PC-9 (cell line): ENCODE measurements around the gene RANBP10. TPM values are rescaled to one million over a fixed set of nuclear protein-coding genes. Genes with fewer than 3 reads are reported as not detected.
"Not testable (repeated sequence)": the region's sequence is repeated elsewhere in the genome, so short reads cannot be mapped to it uniquely, and the experiment has no call there.

ENCODE experiments used
- BruUV-seq: library from RNA; stranded (reverse); fragments of 400-500 nt; replicated peaks from 2 replicates; lab custom pipeline; 2021; lab: Mats Ljungman, UMichigan
- CTCF ChIA-PET: fragments of 300-600 bp; sonication (Branson Sonifier 250); formaldehyde crosslinking; loops from one replicate; lab custom pipeline; 2022; ENCODE audit warnings: antibody characterized with exemption; lab: Charles Lee
- POLR2A ChIA-PET: fragments of 300-600 bp; sonication (Branson Sonifier 250); formaldehyde crosslinking; loops from one replicate; lab custom pipeline; 2022; ENCODE audit warnings: antibody characterized with exemption; ENCODE audit not compliant: unreplicated experiment; lab: Charles Lee
- DNase-seq, 2 experiments: peaks; one replicate each; pipeline versions ENCODE4 v3.0.0 to v3.0.0-alpha.2; 2015 to 2022; ENCODE audit warnings: mixed read lengths in 1 of 2
- H2AFZ ChIP-seq: fragments of 200-600 bp; sonication (generic); 2 replicates; pipeline ENCODE4 v1.8.1; 2017; ENCODE audit warnings: antibody characterized with exemption
- H3F3A ChIP-seq: fragments of 200-600 bp; sonication (generic); 2 replicates; pipeline ENCODE4 v1.8.1; 2017; ENCODE audit warnings: antibody characterized with exemption, mild to moderate bottlenecking, low read depth; ENCODE audit not compliant: insufficient read depth
- H3K27ac ChIP-seq: fragments of 200-600 bp; sonication (generic); 2 replicates; pipeline ENCODE4 v1.6.1; 2016; ENCODE audit warnings: mixed run types
- H3K27me3 ChIP-seq: fragments of 200-600 bp; sonication (generic); 2 replicates; pipeline ENCODE4 v1.6.1; 2016; ENCODE audit warnings: low read depth, mixed run types; ENCODE audit not compliant: insufficient read depth
- H3K36me3 ChIP-seq: fragments of 200-600 bp; sonication (generic); 2 replicates; pipeline ENCODE4 v1.6.1; 2016; ENCODE audit warnings: low read depth, mixed run types
- H3K4me1 ChIP-seq: fragments of 200-600 bp; sonication (generic); replicated peaks from 2 replicates; pipeline ENCODE4 v1.6.1; 2016; ENCODE audit warnings: mixed run types; ENCODE audit not compliant: insufficient read depth
- H3K4me2 ChIP-seq: fragments of 200-600 bp; sonication (generic); 2 replicates; pipeline ENCODE4 v1.6.1; 2017; ENCODE audit warnings: mixed run types
- H3K4me3 ChIP-seq: fragments of 200-600 bp; sonication (generic); 2 replicates; pipeline ENCODE4 v1.6.1; 2016; ENCODE audit warnings: mixed run types
- H3K79me2 ChIP-seq: fragments of 200-600 bp; sonication (generic); 2 replicates; pipeline ENCODE4 v1.6.1; 2017; ENCODE audit warnings: low read depth, mixed run types
- H3K9me2 ChIP-seq: fragments of 200-600 bp; sonication (generic); 2 replicates; pipeline ENCODE4 v1.8.1; 2017; ENCODE audit warnings: mild to moderate bottlenecking; ENCODE audit not compliant: insufficient read depth
- H3K9me3 ChIP-seq: fragments of 200-600 bp; sonication (generic); 2 replicates; pipeline ENCODE4 v1.8.1; 2016; ENCODE audit warnings: low read depth; ENCODE audit not compliant: insufficient read depth
- H4K20me1 ChIP-seq: fragments of 200-600 bp; sonication (generic); 2 replicates; pipeline ENCODE4 v1.8.1; 2017; ENCODE audit not compliant: insufficient read depth
- EZH2 ChIP-seq: fragments of 200-600 bp; sonication (generic); IDR thresholded peaks from 2 replicates; pipeline ENCODE4 v1.8.0; 2017; ENCODE audit warnings: antibody characterized with exemption, low read depth
- intact Hi-C: fragments of 100-400 bp; cut with micrococcal nuclease; formaldehyde crosslinking; loops from one replicate; pipeline ENCODE4 v1.10.0; 2022; ENCODE audit not compliant: unreplicated experiment
- total RNA-seq: library from RNA; stranded (reverse); gene quantifications from 2 replicates; pipeline ENCODE4 v1.2.3, GENCODE V29; 2021
- TF ChIP-seq, protein P1 (sequence below): fragments of 200-600 bp; sonication (generic); conservative IDR thresholded peaks from 2 replicates; pipeline ENCODE4 v1.6.1; 2017; ENCODE audit warnings: mixed run types, antibody characterized with exemption, mild to moderate bottlenecking, moderate library complexity

RANBP10 gene
- total RNA-seq, 1 experiment from 2014 or later: 21.0 TPM

DNA sequence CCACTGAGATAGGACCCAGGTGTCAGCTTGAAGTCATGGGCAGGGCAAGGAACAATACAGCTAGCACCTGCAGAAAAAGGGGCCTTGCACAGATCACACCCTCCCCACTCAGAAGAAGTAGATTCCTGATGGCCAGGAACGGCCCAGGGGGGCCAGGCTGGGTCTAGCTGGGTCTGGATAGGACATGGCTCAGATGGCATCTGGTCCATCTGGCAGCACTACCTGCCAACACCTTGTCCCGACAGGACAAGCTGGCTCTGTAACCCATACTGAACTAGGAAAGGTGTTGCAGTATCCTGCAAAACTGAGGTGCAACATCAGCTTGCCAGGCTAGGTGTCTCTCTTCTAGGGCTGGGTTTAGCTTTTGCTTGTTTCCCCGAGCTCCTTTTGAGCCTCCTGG, 48.4 kb downstream of the RANBP10 start:
- H4K20me1 ChIP-seq: 0 out of 2 replicates have a peak, but pooled peaks cover 2% of the 10 kb centered on the region
- H2AFZ ChIP-seq: no peak overlapping the region
- no peaks in the 10 kb centered on the region for H3K79me2 ChIP-seq
- TF ChIP-seq, protein P1, sequence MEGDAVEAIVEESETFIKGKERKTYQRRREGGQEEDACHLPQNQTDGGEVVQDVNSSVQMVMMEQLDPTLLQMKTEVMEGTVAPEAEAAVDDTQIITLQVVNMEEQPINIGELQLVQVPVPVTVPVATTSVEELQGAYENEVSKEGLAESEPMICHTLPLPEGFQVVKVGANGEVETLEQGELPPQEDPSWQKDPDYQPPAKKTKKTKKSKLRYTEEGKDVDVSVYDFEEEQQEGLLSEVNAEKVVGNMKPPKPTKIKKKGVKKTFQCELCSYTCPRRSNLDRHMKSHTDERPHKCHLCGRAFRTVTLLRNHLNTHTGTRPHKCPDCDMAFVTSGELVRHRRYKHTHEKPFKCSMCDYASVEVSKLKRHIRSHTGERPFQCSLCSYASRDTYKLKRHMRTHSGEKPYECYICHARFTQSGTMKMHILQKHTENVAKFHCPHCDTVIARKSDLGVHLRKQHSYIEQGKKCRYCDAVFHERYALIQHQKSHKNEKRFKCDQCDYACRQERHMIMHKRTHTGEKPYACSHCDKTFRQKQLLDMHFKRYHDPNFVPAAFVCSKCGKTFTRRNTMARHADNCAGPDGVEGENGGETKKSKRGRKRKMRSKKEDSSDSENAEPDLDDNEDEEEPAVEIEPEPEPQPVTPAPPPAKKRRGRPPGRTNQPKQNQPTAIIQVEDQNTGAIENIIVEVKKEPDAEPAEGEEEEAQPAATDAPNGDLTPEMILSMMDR: no peak
- TF ChIP-seq EZH2: no peak
- H3F3A ChIP-seq: no peaks in the 10 kb centered on the region
- H3K27me3 ChIP-seq: no peaks in the 10 kb centered on the region
- intact Hi-C loops: no loop called here
- H3K9me2 ChIP-seq: no peaks in the 10 kb centered on the region
- no peaks in the 10 kb centered on the region for H3K4me1 ChIP-seq
- no peak overlapping the region for H3K4me3 ChIP-seq
- ChIA-PET POLR2A (interaction anchor here (0.6 kb wide), 1 partner anchor 461 kb away, joined by 4 read pairs; no protein-coding TSS in a partner anchor), CTCF (interaction anchor here (0.6 kb wide), 1 partner anchor 52 kb away, joined by 8 read pairs; no protein-coding TSS in a partner anchor)
- no peak for DNase-seq
- H3K27ac ChIP-seq: no peak overlapping the region
- H3K36me3 ChIP-seq: no peaks in the 10 kb centered on the region
- H3K9me3 ChIP-seq: no peaks in the 10 kb centered on the region
- no TSS peak for BruUV-seq
- no peak overlapping the region for H3K4me2 ChIP-seq

DNA sequence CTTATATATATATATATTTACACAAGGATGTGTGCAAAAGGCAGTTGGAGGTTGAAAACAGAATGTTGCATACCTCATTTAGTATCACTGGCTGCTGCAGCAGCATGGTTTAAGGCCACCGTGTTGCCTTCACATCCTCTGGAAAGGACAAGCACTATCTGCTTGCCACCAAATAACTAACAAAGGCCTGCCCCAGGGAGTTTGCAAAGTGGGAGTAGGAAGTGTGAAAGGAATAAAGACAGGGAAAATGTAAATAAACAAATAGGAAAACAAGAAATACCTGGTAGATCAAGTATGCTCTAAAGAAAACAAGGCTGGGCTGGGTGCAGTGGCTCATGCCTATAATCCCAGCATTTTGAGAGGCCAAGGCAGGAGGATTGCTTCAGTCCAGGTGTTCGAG, 53.7 kb downstream of the RANBP10 start:
- no peak overlapping the region for H3K4me2 ChIP-seq
- no peak overlapping the region for H3K27ac ChIP-seq
- no peaks in the 10 kb centered on the region for H3K4me1 ChIP-seq
- H3K9me3 ChIP-seq: no peaks in the 10 kb centered on the region
- no peaks in the 10 kb centered on the region for H4K20me1 ChIP-seq
- intact Hi-C loops: no loop called here
- BruUV-seq: no TSS peak
- ChIA-PET CTCF (no interaction called here), POLR2A (no interaction called here)
- no peaks in the 10 kb centered on the region for H3K9me2 ChIP-seq
- no peak overlapping the region for H3K4me3 ChIP-seq
- TF ChIP-seq EZH2: no peak
- TF ChIP-seq, protein P1: no peak
- no peak for DNase-seq
- H3F3A ChIP-seq: no peaks in the 10 kb centered on the region
- H3K27me3 ChIP-seq: no peaks in the 10 kb centered on the region
- no peak overlapping the region for H2AFZ ChIP-seq
- no peaks in the 10 kb centered on the region for H3K79me2 ChIP-seq
- H3K36me3 ChIP-seq: no peaks in the 10 kb centered on the region

DNA sequence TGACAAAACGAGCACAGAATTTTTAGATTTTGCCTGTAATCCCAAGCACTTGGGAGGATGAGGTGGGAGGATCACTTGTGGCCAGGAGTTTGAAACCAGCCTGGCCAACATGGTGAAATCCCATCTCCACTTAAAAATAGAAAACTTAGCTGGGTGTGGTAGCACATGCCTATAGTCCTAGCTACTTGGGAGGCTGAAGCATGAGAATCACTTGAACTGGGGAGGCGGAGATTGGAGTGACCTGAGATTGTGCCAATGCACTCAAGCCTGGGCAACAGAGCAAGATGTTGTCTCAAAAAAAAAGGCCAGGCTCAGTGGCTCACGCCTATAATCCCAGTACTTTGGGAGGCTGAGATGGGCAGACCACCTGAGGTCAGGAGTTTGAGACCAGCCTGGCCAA, 55.0 kb downstream of the RANBP10 start:
- H4K20me1 ChIP-seq, H2AFZ ChIP-seq, intact Hi-C loops, DNase-seq, POLR2A ChIA-PET, H3K79me2 ChIP-seq, H3K4me3 ChIP-seq, H3K4me2 ChIP-seq, H3K36me3 ChIP-seq, H3K9me2 ChIP-seq, BruUV-seq, H3K9me3 ChIP-seq, H3K27me3 ChIP-seq, H3F3A ChIP-seq, H3K4me1 ChIP-seq, H3K27ac ChIP-seq: not testable (repeated sequence)
- CTCF ChIA-PET: interaction anchor here (0.6 kb wide), 1 partner anchor 64 kb away, joined by 3 read pairs; no protein-coding TSS in a partner anchor

DNA sequence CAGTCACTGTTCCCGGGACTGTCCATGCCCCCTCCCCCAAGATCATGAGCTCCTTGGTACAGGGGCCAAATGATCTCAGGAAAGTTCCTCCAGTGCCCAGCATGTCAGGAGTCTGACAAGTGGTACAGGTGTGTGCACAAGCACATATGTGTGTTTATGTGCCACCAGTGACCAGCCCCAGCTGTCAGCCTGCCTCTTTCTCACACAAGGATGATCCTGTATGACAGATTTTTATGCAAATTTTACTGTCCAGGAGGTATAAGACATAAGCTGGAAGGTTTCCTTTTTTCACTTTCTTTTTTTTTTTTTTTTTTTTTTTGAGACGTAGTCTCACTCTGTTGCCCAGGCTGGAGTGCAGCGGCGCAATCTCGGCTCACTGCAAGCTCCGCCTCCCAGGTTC, 55.9 kb downstream of the RANBP10 start:
- Histone ChIP-seq H3K79me2 (no peaks in the 10 kb centered on the region), H3K4me2 (no peak overlapping the region), H3F3A (no peaks in the 10 kb centered on the region), H3K4me3 (no peak overlapping the region), H3K36me3 (no peaks in the 10 kb centered on the region), H3K27ac (no peak overlapping the region), H2AFZ (no peak overlapping the region), H3K4me1 (no peaks in the 10 kb centered on the region), H3K9me2 (no peaks in the 10 kb centered on the region), H3K9me3 (no peaks in the 10 kb centered on the region), H4K20me1 (no peaks in the 10 kb centered on the region), H3K27me3 (no peaks in the 10 kb centered on the region)
- BruUV-seq: no TSS peak
- intact Hi-C loops: no loop called here
- TF ChIP-seq, protein P1: no peak
- TF ChIP-seq EZH2: no peak
- ChIA-PET POLR2A (no interaction called here), CTCF (no interaction called here)
- DNase-seq: no peak
